GM21515 (cell line): ENCODE measurements around the gene SHB.

ENCODE experiments used
- ATAC-seq: cut with Tn5 transposase; IDR thresholded peaks from one replicate; pipeline ENCODE4 v1.9.1; 2021; ENCODE audit not compliant: unreplicated experiment

Gene SHB

GRCh38 chr9:37942621-37943344, 126.2 kb downstream of the SHB start:
- no peak for ATAC-seq

DNA sequence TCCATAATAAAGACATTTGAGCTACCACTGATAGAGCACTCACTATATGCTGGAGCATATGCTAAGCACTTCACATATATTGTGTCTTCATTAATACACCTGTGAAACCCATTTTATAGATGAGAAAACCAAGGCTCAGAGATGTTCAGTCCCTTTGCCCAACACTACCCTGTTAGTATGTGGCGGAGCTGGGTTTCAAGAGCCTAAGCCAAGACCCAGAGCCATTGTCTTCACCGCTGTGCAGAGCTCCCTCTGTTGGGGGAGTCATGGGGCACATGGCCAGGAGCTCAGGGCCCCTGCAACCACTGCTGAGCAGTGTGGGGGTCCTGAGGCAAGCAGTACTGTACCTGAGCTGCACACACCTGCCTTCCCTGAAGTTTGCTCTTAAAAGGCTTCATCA, 127.8 kb downstream of the SHB start:
- ATAC-seq, result no peak

DNA sequence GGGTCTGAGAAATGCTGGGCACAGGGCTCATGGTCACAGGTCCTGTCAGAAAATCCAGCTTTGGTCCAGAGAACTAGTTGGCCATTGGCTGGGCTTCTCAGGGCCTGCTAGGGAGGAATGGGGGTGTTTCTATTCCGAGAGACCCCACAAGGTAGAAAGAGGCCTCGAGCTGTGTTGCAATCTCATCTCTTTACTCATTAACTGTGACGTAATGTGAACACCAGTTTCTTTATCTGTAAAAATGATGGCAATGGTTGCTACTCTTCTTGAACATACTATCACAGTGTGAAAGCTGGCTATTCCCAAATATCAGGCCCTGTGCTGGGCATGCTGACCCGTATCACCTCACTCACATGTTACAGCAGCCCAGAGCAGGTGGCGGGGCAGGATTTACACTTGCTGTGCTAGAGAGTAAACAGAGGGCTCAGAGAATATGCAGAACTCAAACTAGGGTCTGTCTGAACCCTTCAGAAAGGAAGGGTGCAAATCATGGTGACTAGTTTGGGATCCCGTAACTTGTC, 129.4 kb downstream of the SHB start:
- ATAC-seq, result no peak

- no peak for ATAC-seq
Measured at GRCh38 chr9:37938121-37938891, 130.7 kb downstream of the SHB start.

- ATAC-seq, result no peak
Measured at GRCh38 chr9:37937366-37937765, 131.7 kb downstream of the SHB start.

DNA sequence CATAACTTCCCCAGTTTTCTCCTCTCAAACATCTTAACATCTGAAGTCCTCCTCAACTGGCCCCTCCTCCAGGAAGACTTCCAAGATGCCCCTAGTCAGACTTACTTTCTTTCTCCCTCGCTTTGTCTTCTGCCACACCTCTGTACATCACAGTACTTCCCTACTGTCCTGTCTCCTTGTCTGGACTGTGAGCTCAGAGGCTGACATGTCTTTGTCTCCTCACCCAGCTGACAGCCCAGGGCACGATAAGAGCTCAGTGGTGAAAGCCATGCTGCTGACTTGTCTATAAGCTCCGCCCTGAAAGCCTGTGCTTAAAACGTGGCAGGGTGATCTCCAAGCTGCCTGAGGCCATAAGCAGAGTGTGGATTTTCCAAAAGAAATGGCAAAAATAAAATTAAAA, 132.1 kb downstream of the SHB start:
- ATAC-seq, result no peak

DNA sequence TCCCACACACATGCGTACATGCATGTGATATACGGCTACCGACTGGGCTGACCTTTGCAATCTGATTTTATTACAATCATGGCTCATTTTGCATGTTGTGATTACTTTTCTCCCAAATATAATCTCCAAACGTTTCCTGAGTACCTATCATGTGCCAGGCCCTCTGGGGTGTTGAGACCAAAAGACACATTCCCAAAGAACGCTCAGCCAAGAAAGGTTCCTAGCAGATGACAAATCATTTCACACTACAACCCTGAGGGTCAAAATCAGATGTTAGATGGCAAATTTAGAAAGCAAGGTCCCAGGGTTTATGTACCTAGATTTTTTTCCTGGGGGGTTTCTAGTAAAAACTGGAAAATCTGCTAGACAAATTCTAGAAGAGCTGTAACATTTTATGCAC, 132.7 kb downstream of the SHB start:
- ATAC-seq, result no peak

GRCh38 chr9:37935096-37935495, 133.9 kb downstream of the SHB start:
- ATAC-seq, result no peak

DNA sequence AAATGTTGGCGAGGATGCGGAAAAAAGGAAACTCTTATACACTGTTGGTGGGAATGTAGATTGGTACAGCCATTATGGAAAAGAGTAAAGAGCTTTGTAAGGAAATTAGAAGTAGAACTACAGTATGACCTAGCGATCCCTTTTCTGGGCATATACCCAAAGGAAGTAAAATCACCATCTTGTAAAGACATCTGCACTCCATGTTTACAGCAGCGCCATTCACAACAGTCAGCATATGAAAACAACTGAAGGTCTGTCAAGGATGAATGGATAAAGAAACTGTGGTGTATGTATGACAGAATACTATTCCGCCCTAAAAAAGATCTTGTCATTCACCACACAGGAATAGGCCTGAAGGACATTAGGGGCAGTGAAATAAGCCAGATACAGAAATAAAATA, 137.4 kb downstream of the SHB start:
- no peak for ATAC-seq

DNA sequence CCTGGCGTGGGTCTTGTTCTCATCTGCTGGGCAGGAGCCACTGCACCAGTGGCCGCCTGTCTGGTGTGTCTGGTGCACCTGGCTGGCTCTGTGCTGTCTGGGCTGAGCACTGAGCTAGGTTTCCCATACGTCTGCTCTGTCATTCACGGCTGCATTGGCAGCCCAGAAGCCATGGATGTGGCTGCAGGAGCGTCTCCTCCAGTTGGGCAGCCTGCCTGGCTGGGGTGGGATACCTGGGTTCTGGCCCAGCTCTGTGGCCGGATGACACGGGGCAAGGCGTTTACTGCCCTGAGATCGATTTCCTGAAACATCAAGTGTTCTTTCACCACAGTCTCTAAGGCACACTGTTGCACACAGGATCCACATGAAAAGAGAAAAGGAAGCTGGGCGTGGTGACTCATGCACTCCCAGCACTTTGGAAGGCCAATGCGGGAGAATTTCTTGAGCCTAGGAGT, 139.6 kb downstream of the SHB start:
- ATAC-seq, result no peak

- no peak for ATAC-seq
Measured at GRCh38 chr9:37928552-37929430, 140.2 kb downstream of the SHB start.

DNA sequence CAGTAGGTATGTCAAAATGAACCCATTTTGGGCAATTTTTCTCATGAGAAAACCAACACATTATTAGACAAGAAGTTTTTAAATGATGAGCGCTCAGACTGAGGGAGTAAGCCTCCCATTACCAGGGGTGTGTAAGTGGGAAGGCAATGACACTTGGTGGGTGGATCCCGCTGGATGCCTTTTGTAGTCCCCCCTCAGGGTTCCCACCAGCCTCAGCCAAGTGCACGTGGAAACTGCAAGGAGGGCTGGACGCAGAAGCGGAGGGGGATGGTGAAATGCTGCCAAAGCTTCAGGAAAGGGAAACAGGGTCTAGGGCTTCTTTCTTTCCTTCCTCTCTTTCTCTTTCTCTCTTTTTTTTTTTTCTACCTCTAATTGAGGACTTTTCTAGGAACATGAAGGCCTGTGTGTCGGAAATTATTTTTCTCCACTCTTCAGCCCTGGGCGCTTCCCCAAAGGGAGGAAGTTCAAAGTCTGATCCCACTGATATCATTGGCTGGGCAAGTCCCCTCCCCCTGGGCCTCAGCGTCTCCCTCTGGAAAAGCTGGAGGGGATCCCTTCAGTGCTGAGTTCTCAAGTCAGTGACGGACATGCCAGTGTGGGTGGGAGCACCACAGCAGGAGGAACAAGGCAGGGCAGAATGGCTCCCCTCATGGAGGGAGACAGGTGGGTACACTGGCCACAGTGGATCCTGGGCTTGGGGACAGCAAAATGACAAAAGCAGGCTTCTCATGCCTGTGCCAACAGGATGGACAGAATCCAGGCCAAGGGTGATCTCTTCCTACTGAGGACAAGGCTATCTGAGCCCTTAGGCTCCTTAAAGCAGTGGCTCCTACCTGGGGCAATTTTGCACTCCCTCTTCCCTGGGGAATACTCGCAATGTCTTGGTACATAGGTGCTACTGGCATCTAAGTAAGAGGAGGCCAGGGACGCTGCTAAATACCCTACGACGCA, 141.2 kb downstream of the SHB start:
- ATAC-seq, result no peak

GRCh38 chr9:37927132-37927531, 141.9 kb downstream of the SHB start:
- ATAC-seq, result no peak

GRCh38 chr9:37926737-37927118, 142.3 kb downstream of the SHB start:
- no peak for ATAC-seq

GRCh38 chr9:37925786-37926736, 143.0 kb downstream of the SHB start:
- ATAC-seq, result no peak

GRCh38 chr9:37925006-37925405, 144.0 kb downstream of the SHB start:
- no peak for ATAC-seq

DNA sequence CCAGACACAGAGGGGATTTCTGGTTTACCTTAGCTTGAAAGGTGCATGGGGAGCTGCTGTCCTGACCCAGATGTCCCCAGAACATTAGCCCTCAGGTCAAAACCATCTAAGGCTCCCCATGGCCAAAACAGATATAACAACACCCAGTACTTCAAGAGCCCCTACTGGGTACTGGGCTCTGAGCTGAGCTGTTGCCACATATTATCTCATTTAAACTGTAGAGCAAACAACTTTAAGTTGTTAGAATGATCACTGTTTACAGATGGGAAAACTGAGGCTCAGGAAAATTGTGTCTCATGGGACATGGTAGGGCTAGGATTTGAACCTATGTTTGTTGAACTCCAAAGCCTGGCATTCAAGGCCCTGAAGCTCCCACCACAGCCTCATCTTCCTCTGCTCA, 144.5 kb downstream of the SHB start:
- ATAC-seq, result no peak

DNA sequence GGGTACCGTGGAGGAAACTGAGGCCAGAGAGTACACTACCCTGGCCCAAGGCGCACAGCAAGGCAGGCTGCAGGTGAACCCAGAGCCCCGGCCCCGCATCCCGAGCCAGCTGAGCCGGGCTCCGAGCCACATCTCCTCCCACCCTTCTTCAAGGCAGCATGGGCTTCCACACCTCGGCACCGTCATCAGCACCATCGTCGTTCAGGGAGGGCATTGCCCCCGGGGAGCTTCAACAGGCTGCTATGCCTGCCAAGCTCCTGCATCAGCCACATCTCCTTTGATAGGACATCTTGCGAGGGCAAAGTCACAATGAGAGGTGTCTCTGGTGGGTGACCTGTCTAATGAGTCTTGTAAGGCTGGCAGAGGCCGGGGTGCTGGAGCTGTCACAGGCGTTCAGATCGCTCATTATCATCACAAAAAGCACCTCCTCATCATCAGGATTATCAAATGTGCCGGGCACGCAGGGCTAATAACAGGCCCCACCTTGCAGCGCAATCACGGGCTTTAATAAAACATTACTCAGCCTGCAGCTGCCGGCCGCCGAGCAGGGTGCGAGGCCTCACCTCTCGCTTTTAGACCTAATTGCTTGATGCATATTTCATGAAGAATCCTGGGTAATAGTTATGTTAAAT, 145.1 kb downstream of the SHB start:
- no peak for ATAC-seq
